ENCODE results near the gene NLGN3.

NLGN3 gene

GRCh38 chrX:71160475-71160874, 15.8 kb downstream of the NLGN3 start:
- DNase-seq (ENCODE audit: low spot score) = no peak
- no peak for TF ChIP-seq CTCF (IDR thresholded peaks at IDR 0.05; ENCODE audit: extremely low read depth, missing control alignments)

- no peak for DNase-seq (ENCODE audit: low spot score)
- no peak for TF ChIP-seq CTCF (IDR thresholded peaks at IDR 0.05; ENCODE audit: extremely low read depth, missing control alignments)
Observed at GRCh38 chrX:71162981-71163380, 18.3 kb downstream of the NLGN3 start.

- no peak for TF ChIP-seq CTCF (IDR thresholded peaks at IDR 0.05; ENCODE audit: extremely low read depth, missing control alignments)
- DNase-seq (ENCODE audit: low spot score) = no peak
Observed at GRCh38 chrX:71164071-71164470, 19.4 kb downstream of the NLGN3 start.

- no peak for TF ChIP-seq CTCF (IDR thresholded peaks at IDR 0.05; ENCODE audit: extremely low read depth, missing control alignments)
- no peak for DNase-seq (ENCODE audit: low spot score)
Observed at GRCh38 chrX:71166461-71166860, 21.8 kb downstream of the NLGN3 start.

GRCh38 chrX:71167031-71167781, 22.6 kb downstream of the NLGN3 start:
- DNase-seq (ENCODE audit: low spot score) = no peak
- no peak for TF ChIP-seq CTCF (IDR thresholded peaks at IDR 0.05; ENCODE audit: extremely low read depth, missing control alignments)

- DNase-seq (ENCODE audit: low spot score) = no peak
- no peak for TF ChIP-seq CTCF (IDR thresholded peaks at IDR 0.05; ENCODE audit: extremely low read depth, missing control alignments)
Observed at GRCh38 chrX:71168134-71168533, 23.5 kb downstream of the NLGN3 start.

GRCh38 chrX:71169586-71169985, 24.9 kb downstream of the NLGN3 start:
- no peak for TF ChIP-seq CTCF (IDR thresholded peaks at IDR 0.05; ENCODE audit: extremely low read depth, missing control alignments)
- no peak for DNase-seq (ENCODE audit: low spot score)
